Stimulated activated naive CD8-positive, alpha-beta T cell treated with anti-CD3 and anti-CD28 coated beads, Interleukin-15, Interleukin-2, amounts not matched to agents 100 ng/mL and 50 ng/mL, for 24 hours (primary cell): ENCODE results near the gene FNDC3B.

Experiments used
- H3K27ac Mint-ChIP-seq: one replicate; pipeline ENCODE4 v1.8.0; 2021; ENCODE audit warnings: mild to moderate bottlenecking, mixed read lengths
- H3K27me3 Mint-ChIP-seq: one replicate; pipeline ENCODE4 v1.8.0; 2021; ENCODE audit warnings: mixed read lengths
- H3K36me3 Mint-ChIP-seq: one replicate; pipeline ENCODE4 v1.8.0; 2021; ENCODE audit warnings: low read depth, mixed read lengths
- H3K4me1 Mint-ChIP-seq: one replicate; pipeline ENCODE4 v1.8.0; 2021; ENCODE audit warnings: low read depth, mixed read lengths
- H3K4me3 Mint-ChIP-seq: one replicate; pipeline ENCODE4 v1.8.0; 2021; ENCODE audit warnings: mild to moderate bottlenecking, mixed read lengths
- H3K9me3 Mint-ChIP-seq: one replicate; pipeline ENCODE4 v1.8.0; 2021; ENCODE audit warnings: mixed read lengths

The FNDC3B gene

DNA sequence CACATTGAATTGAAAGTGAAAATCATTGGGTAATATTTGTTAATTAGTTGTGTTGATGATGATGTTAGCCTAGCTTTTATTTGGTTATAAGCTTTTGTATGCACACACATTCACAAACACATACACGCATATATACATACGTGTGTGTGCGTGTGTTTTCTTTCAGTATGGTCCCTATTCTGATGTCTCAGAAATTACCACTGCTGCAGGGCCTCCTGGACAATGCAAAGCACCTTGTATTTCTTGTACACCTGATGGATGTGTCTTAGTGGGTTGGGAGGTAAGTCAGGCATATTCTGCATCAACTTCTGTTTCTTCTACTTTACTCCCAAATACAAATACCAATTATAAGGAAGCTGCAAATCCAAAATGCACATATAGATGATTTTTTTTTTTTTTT is 306.8 kb downstream of the FNDC3B start:
- Mint-ChIP-seq H3K4me3 (no peak overlapping the region), H3K27ac (no peak overlapping the region), H3K4me1 (peaks cover 6% of the 10 kb centered on the region), H3K27me3 (no peaks in the 10 kb centered on the region), H3K9me3 (no peaks in the 10 kb centered on the region), H3K36me3 (peaks cover 64% of the 10 kb centered on the region)

DNA sequence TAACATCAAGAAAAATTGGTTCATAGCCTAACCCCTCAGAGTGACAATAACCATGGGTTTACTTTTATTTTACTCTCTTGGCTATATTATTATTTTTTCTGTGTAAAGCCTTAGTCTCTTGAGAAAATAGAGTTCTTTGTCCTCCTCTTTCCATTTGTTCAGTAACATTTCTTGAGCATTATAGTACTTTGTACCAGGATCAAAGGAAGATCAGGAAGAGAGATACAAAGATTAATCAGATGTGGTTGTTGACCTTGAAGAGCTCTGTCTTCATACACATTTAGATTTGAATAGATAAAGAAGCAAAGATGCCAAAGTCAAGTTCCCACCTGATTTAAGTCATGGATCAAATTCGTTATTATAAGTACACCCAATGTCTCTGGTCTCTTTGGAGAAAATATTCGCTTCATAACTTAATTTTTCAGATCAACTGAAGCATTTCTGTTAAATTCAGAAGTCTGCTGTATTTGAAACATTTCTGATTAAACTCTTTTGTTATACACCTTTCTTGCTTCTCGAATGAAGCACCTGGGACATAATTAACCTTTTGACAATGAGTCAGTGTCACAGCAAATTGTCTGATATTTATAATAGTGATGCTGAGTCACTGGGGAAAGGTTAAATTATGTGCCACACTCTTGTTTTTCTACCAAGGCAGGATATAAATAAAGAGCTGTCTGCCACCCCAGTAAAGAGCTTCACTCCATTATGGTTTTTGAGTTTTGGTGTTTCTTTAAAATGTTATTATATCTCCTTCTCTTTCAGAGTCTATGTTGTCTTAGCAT is 308.7 kb downstream of the FNDC3B start:
- Mint-ChIP-seq H3K27ac (no peak overlapping the region), H3K27me3 (no peaks in the 10 kb centered on the region), H3K9me3 (no peaks in the 10 kb centered on the region), H3K36me3 (peaks cover 67% of the 10 kb centered on the region), H3K4me1 (peaks cover 6% of the 10 kb centered on the region), H3K4me3 (no peak overlapping the region)

DNA sequence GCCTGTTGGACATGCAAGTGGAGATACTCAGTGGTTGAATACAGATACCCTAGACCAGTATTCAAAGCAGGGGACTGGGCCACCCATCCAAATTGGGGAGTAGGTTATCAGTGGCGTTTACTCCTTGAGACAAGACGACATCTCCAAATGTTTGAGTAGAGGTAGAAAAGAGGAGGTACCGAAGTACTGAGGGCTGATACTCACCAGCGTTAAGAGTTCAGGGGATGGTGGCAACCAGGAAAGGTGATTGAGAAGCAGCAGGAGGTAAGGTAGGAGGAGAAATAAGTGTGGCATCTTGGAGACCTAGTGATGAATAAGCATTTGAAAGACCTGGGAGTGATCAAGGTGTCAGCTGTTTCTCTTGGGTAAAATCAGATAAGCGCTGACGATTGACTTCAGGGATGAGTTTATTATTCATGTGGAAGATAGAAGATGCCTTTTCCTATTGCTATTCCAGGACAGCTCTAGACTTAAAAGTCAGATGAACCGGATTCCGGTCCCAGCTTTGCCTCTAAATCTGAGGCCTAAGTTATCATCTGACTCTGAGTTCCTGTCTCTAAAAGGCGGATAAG is 312.6 kb downstream of the FNDC3B start:
- Mint-ChIP-seq H3K27me3 (no peaks in the 10 kb centered on the region), H3K4me3 (no peak overlapping the region)

DNA sequence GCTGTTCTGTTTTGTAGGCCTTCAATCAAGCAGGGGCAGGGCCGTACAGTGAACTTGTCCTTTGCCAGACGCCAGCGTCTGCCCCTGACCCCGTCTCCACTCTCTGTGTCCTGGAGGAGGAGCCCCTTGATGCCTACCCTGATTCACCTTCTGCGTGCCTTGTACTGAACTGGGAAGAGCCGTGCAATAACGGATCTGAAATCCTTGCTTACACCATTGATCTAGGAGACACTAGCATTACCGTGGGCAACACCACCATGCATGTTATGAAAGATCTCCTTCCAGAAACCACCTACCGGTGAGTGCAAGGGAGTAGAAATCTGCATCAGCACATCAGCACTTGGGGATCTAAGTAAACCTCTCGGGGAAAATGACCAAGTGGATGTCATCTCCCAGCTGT is 313.4 kb downstream of the FNDC3B start:
- Mint-ChIP-seq H3K4me1 (peaks cover 6% of the 10 kb centered on the region), H3K27me3 (no peaks in the 10 kb centered on the region), H3K4me3 (no peak overlapping the region), H3K36me3 (peaks cover 62% of the 10 kb centered on the region), H3K9me3 (no peaks in the 10 kb centered on the region), H3K27ac (peak overlapping the region; percentile 2)

More for the DNA sequence above, 312.6 kb downstream of the FNDC3B start:
- Mint-ChIP-seq H3K27ac (no peak overlapping the region), H3K4me1 (peaks cover 6% of the 10 kb centered on the region), H3K9me3 (no peaks in the 10 kb centered on the region), H3K36me3 (peaks cover 65% of the 10 kb centered on the region)

DNA sequence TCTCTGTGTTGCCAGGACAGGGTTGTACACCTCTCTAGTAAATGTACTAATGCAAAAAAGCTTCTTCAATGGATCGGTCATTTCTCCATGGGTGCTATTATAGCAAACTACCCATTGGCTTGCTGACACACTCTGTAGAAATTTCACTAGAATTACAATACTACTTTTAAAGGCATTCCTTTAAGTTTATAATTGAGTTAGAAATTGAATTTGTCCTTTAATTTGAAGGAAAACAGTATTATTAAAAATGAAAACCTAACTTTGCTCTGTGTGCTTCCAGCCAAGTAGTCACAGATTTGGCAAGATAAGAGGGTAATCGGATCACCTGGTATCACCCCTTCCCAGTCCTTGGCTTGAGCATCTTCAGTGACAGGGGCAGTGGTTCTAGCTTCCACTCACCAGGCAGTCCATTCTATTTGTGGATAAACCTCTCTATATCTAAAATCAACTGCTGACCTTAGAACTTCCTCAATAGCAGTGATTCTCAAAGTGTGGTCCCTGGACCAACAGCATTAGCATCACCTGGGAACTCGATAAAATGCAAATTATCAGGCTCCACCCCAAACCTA is 315.6 kb downstream of the FNDC3B start:
- Mint-ChIP-seq H3K9me3 (no peaks in the 10 kb centered on the region), H3K27me3 (no peaks in the 10 kb centered on the region), H3K36me3 (peaks cover 66% of the 10 kb centered on the region), H3K4me3 (no peak overlapping the region), H3K27ac (no peak overlapping the region), H3K4me1 (no peaks in the 10 kb centered on the region)

DNA sequence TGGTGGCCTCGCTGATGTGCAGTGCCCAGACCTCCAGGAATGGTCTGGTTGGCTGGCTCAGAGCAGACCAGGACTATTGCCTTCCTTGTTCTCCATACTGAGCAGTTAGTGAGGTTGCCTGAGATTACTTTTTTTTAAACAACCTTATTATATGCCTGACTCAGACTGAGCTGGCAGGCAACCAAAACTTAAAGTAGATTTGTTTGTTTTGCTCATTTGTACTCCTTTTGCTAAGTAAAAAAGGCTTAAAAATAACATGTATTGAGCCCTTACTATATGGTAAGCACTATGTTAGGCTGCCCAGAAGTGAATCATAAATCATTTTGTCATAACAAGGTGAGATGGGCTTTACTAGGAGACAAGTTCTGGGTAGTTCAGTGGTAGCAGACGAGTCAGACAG is 316.5 kb downstream of the FNDC3B start:
- no peaks in the 10 kb centered on the region for H3K9me3 Mint-ChIP-seq
- H3K4me3 Mint-ChIP-seq = no peak overlapping the region
- no peak overlapping the region for H3K27ac Mint-ChIP-seq
- H3K27me3 Mint-ChIP-seq = no peaks in the 10 kb centered on the region
- H3K4me1 Mint-ChIP-seq = no peaks in the 10 kb centered on the region
- peaks cover 69% of the 10 kb centered on the region for H3K36me3 Mint-ChIP-seq

DNA sequence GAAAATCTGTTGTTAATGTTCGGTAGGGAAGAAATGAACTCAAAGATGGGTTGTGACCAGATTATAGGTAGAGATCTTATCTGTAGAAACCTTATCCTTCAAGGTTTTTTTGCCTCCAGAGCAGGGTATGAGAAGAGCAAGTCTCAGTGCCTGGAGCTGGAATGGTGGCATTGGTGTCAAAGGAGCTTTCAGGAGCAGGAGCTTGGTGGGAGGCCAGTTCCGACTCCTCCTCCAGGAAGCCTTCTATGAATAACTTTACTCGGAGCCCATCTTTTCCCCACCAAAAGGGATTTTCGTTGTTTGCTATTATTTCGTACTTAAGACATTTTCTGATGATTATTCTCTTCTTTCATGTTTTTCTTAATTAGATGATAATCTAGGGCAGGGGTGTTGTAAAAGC is 317.0 kb downstream of the FNDC3B start:
- Mint-ChIP-seq H3K4me3 (no peak overlapping the region), H3K4me1 (no peaks in the 10 kb centered on the region), H3K27me3 (no peaks in the 10 kb centered on the region), H3K36me3 (peaks cover 70% of the 10 kb centered on the region), H3K9me3 (no peaks in the 10 kb centered on the region), H3K27ac (no peak overlapping the region)

DNA sequence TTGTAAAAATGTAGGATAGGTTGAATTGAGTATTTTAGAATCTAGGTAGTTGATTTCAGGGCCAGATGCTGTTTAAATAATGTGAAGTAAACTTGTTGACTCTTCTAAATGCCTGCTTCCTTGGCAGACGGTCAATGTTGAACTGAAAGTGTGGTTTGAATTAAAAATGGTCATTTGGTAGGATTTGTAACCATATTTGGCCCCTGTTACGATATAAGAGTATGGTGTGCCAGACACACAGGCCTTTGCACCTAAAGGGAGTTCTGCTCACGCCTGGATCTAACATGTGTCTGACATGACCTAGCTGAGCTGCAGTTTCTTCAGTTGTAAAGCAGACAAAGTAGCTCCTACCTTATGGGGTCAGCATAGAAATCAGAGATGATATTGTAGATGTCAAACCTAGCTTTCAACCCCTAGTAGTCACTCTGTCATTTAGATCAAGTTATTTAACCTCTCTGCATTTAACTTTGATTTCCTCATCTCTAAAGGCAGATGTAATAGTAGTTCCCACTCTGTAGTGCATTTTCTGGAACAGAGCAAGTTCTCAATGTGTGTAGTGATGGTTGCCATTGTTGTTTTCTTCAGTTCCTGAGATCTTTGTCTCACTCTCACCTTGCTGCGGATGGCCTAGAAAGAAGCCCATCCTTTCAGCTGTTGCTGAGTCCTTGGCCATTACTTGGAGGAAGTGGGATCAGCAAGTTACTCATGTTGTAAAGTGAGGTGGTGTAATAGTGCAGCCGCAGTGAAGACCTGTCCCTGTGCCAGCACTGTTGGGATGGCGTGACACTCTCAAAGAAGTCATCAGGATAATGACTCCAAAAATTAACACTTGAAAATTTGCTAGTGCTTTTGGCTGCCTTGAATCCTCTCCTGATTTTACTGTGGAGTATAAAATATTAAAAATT is 318.7 kb downstream of the FNDC3B start:
- no peak overlapping the region for H3K4me3 Mint-ChIP-seq
- H3K36me3 Mint-ChIP-seq = peaks cover 72% of the 10 kb centered on the region

DNA sequence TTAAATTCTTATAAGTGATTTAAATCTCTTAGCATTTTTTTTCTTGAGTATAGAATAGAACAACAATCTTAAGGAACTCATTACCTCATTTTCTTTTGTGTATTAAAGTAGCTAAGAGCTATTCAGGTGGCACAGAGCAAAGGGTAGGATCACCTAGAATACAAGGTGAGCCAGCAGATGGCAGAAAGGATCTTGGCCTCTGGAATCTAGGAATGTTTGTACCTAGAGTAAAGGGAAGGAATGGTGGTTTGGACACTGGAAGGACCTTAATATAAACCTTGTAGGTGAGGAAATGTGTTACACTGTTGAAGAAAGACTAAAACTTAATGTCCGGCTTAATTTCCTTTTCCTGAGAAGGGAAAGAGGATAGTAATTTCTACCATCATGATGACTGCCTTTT is 319.9 kb downstream of the FNDC3B start:
- H3K4me3 Mint-ChIP-seq = no peak overlapping the region
- H3K4me1 Mint-ChIP-seq = no peaks in the 10 kb centered on the region
- no peaks in the 10 kb centered on the region for H3K27me3 Mint-ChIP-seq
- peaks cover 70% of the 10 kb centered on the region for H3K36me3 Mint-ChIP-seq
- no peak overlapping the region for H3K27ac Mint-ChIP-seq
- H3K9me3 Mint-ChIP-seq = no peaks in the 10 kb centered on the region

More for the DNA sequence above, 318.7 kb downstream of the FNDC3B start:
- Mint-ChIP-seq H3K4me1 (no peaks in the 10 kb centered on the region), H3K9me3 (no peaks in the 10 kb centered on the region), H3K27ac (no peak overlapping the region), H3K27me3 (no peaks in the 10 kb centered on the region)

DNA sequence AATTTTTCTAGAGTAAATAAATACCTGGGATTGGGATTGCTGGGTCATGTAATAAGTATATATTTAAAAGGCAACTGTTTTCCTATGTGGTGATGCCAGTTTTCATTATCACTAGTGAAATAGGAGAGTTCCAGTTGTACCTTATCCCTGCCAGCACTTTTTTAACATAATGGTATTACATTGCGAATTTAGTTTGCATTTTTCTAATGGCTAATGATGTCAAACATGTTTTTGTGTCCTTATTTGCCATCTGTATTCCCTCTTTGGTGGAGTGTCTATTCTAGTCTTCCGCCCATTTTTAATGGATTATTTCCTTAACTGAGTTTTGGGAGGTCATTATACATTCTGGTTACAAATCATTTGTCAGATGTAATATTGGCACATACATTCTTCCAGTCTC is 320.6 kb downstream of the FNDC3B start:
- Mint-ChIP-seq H3K36me3 (peaks cover 76% of the 10 kb centered on the region), H3K9me3 (no peaks in the 10 kb centered on the region), H3K4me1 (no peaks in the 10 kb centered on the region), H3K4me3 (no peak overlapping the region), H3K27me3 (no peaks in the 10 kb centered on the region), H3K27ac (no peak overlapping the region)

DNA sequence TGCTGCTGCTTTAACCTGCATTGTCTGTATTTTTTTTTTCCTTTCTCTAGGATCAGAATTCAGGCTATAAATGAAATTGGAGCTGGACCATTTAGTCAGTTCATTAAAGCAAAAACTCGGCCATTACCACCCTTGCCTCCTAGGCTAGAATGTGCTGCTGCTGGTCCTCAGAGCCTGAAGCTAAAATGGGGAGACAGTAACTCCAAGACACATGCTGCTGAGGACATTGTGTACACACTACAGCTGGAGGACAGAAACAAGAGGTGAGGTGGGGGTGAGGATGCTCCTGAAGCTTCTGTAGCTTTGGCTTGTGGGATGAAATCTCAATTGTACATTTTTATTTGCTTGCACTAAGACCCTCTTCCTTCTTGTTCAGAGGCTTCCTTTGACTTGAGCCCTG is 323.2 kb downstream of the FNDC3B start:
- no peaks in the 10 kb centered on the region for H3K27me3 Mint-ChIP-seq
- no peaks in the 10 kb centered on the region for H3K9me3 Mint-ChIP-seq
- H3K4me3 Mint-ChIP-seq = no peak overlapping the region
- peaks cover 67% of the 10 kb centered on the region for H3K36me3 Mint-ChIP-seq
- H3K27ac Mint-ChIP-seq = no peak overlapping the region
- no peaks in the 10 kb centered on the region for H3K4me1 Mint-ChIP-seq

DNA sequence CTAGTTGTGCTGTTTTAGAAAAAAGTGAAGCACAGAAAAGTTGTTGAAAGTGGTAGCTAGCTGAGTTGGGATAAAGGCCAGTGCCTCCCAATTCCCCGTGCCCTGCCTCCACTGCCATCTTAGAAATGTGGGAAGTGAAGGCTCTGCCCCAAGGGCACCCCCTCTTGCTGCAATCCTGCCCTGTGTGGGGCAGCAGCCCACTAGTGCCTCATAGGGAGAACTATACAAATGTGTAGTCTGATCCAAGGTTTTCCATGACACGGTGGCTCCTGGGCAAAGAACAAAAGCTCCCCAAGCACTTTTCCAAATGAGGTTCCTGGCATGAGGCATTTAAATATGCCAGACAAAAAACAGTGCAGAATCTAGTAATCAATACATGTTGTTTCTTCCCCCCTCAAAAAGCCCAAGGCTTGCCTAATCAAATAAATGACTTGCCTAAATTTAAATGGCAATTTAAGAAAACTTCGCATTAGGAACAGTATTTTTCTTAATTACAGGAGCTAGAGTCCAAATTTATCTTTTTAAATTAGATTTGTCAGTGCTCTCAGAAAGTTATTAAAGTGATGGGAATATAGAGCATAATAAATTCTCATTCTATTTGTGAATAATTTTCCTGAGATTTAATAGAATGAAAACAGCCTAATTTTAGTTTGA is 325.1 kb downstream of the FNDC3B start:
- H3K4me3 Mint-ChIP-seq = no peak overlapping the region
- no peaks in the 10 kb centered on the region for H3K27me3 Mint-ChIP-seq
- H3K36me3 Mint-ChIP-seq = peaks cover 52% of the 10 kb centered on the region
- H3K9me3 Mint-ChIP-seq = no peaks in the 10 kb centered on the region
- no peaks in the 10 kb centered on the region for H3K4me1 Mint-ChIP-seq
- no peak overlapping the region for H3K27ac Mint-ChIP-seq

DNA sequence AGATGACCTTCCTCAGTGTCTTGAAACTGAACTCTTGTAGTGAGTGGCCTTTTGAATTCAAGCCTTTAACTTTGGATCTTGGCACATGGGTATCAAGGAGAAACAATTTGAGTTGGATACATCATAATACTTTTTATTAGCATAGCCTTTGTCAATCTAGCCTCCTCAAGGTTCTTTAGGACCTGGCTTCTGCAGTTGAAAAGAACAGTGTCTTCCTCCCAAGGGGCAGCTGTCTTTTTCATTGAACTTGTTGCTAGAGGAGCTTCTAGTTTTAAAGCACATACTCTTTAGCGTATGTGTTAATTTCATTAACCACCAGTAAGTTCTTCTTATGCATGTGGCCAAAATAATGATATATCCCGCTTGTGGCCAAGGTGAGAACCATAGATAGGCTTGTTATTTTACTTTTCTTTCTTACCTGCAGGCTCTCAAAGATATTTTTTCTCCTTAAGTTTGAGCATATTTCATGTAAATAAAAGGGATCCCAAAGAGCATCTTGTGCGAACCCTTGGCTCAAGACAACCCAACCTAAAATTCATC is 325.7 kb downstream of the FNDC3B start:
- Mint-ChIP-seq H3K36me3 (peaks cover 48% of the 10 kb centered on the region), H3K4me1 (no peaks in the 10 kb centered on the region), H3K4me3 (no peak overlapping the region), H3K9me3 (no peaks in the 10 kb centered on the region), H3K27me3 (no peaks in the 10 kb centered on the region), H3K27ac (no peak overlapping the region)
